Upper lobe of left lung (tissue), 4 donors: ENCODE data around the gene KAT7.

Experiments
- CTCF ChIP-seq, 6 experiments: fragments of 450-650 bp in 4 of 6; fragments of 200-600 bp in 2 of 6; sonication (generic) in 2 of 6; IDR thresholded peaks; one replicate each; pipeline ENCODE4 v1.5.1; 2016 to 2019; ENCODE audit warnings: antibody characterized with exemption in 6 of 6
- POLR2A ChIP-seq, 4 donors: fragments of 450-650 bp; IDR thresholded peaks; one replicate each; pipeline ENCODE4 v1.5.1; 2016 to 2017; ENCODE audit warnings: antibody characterized with exemption in 4 of 4, mild to moderate bottlenecking in 2 of 4
- POLR2AphosphoS5 ChIP-seq, 2 donors: sonication (generic); formaldehyde crosslinking; IDR thresholded peaks; one replicate each; pipeline ENCODE4 v1.5.1; 2017; ENCODE audit warnings: antibody characterized with exemption in 2 of 2

GRCh38 chr17:49870298-49870697, 81.8 kb downstream of the KAT7 start:
- TF ChIP-seq POLR2A (IDR thresholded peaks at IDR 0.05) (no peak), CTCF (IDR thresholded peaks at IDR 0.05) (no peak), POLR2AphosphoS5 (IDR thresholded peaks at IDR 0.05) (no peak)
